ENCODE measurements around the gene EEIG1.

EEIG1 gene

GRCh38 chr9:127983847-127984289 is 3.1 kb upstream of the EEIG1 start:
- Histone ChIP-seq H3K36me3 (ENCODE audit: control insufficient read depth, insufficient read depth, low read length) (no peaks in the 10 kb centered on the region), H3K9me3 (ENCODE audit: control insufficient read depth, low read length) (no peaks in the 10 kb centered on the region), H3K27ac (ENCODE audit: insufficient read depth, low read length, poor library complexity, severe bottlenecking) (no peak overlapping the region), H3K4me1 (ENCODE audit: control insufficient read depth, insufficient read depth, low read length, poor library complexity, severe bottlenecking) (peaks cover 10% of the 10 kb centered on the region), H3K27me3 (replicated peaks; ENCODE audit: control insufficient read depth, insufficient read depth, low read length, poor library complexity, severe bottlenecking) (no peaks in the 10 kb centered on the region), H3K4me3 (ENCODE audit: insufficient read depth, low read depth, low read length, poor library complexity, severe bottlenecking) (no peak overlapping the region)
- no peak for DNase-seq

DNA sequence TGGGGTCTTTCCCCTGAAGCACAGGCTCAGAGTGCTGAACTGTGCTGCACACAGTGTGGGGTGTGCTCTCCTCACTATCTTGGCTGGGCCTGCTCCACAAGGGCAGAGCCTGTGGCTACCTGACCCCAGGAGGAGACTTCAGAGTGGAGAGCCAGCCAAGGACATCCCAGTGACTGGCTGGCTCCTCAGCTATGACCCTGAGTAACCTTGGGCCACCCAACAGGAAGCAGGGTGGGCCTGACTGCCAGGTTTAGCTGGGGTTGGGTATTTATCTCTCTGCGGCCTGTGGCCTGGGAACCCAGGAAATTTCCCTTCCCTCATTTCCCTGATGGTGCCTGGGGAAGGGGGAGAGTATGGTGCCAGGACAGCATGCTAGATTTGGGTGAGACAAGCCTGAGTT is 2.1 kb upstream of the EEIG1 start:
- Histone ChIP-seq H3K4me1 (ENCODE audit: control insufficient read depth, insufficient read depth, low read length, poor library complexity, severe bottlenecking) (peaks cover 12% of the 10 kb centered on the region), H3K27ac (ENCODE audit: insufficient read depth, low read length, poor library complexity, severe bottlenecking) (no peak overlapping the region), H3K27me3 (replicated peaks; ENCODE audit: control insufficient read depth, insufficient read depth, low read length, poor library complexity, severe bottlenecking) (no peaks in the 10 kb centered on the region), H3K9me3 (ENCODE audit: control insufficient read depth, low read length) (no peaks in the 10 kb centered on the region), H3K4me3 (ENCODE audit: insufficient read depth, low read depth, low read length, poor library complexity, severe bottlenecking) (no peak overlapping the region), H3K36me3 (ENCODE audit: control insufficient read depth, insufficient read depth, low read length) (no peaks in the 10 kb centered on the region)
- no peak for DNase-seq

DNA sequence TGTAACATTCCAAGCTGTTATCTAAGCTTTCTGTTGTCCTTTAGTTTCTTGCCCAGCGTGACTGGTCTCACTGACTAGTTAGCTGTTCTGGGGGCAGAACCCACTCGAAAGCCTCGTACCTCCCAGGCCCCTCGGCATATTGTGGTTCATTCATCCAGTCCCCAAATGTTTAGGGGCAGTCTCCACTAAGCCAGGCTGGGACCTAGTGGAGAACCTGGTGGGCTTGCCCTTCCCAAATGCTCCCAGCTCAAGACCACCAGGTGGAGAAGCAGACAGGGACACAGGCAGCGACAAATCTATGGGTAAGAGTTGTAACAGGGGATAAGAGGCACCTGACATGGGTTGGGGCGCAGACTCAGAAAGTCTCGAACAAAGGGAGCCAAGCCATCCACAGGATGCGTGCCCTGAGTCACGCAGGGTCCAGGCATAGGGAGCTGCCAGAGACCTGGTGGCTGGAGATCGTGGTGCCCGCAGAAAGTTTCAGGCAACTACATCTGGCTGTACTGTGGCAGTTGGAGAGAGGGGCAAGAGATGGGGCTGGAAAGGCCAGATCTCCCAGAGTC is 851 bp upstream of the EEIG1 start:
- no peaks in the 10 kb centered on the region for H3K36me3 ChIP-seq (ENCODE audit: control insufficient read depth, insufficient read depth, low read length)
- H3K4me3 ChIP-seq (ENCODE audit: insufficient read depth, low read depth, low read length, poor library complexity, severe bottlenecking), result peak overlapping the region; percentile 44
- H3K27ac ChIP-seq (ENCODE audit: insufficient read depth, low read length, poor library complexity, severe bottlenecking), result peak overlapping the region; percentile 66
- H3K27me3 ChIP-seq (replicated peaks; ENCODE audit: control insufficient read depth, insufficient read depth, low read length, poor library complexity, severe bottlenecking), result no peaks in the 10 kb centered on the region
- H3K4me1 ChIP-seq (ENCODE audit: control insufficient read depth, insufficient read depth, low read length, poor library complexity, severe bottlenecking), result peaks cover 25% of the 10 kb centered on the region
- DNase-seq, result no peak
- H3K9me3 ChIP-seq (ENCODE audit: control insufficient read depth, low read length), result no peaks in the 10 kb centered on the region

DNA sequence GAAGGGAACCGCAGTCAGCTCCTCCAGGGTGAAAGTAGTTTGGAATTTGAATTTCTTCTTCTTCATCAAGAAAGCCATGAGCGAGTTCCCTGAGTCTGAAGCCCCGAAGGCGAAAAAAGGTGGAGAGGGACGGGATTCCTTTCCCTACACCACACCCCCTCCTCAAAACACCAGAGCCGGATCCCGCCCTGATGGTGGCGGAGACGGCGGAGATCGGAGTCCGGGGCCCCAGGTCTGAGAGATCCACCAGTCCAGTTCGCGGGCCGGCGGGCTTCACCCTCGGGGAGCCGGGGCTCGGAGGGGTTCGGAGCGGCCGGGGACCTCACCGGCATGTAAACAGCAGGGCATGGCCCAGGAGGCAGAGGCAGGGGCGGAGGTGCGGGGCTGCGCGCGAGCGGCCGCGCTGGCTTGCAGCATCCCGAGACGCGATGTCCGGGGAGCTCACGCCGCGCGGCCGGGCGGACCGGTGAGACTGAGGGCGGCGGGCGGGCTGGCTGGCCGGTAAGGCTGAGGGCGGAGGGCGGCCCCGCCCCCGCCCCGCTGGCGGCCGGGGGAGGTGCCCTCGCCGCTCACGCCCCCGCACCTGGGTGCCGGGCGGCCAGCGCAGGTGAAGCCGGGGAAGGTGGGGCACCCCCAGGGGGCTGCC is 606 bp downstream of the EEIG1 start:
- Histone ChIP-seq H3K36me3 (ENCODE audit: control insufficient read depth, insufficient read depth, low read length) (no peaks in the 10 kb centered on the region), H3K27ac (ENCODE audit: insufficient read depth, low read length, poor library complexity, severe bottlenecking) (peak overlapping the region; percentile 90), H3K4me3 (ENCODE audit: insufficient read depth, low read depth, low read length, poor library complexity, severe bottlenecking) (peak overlapping the region; percentile 87), H3K27me3 (replicated peaks; ENCODE audit: control insufficient read depth, insufficient read depth, low read length, poor library complexity, severe bottlenecking) (no peaks in the 10 kb centered on the region), H3K9me3 (ENCODE audit: control insufficient read depth, low read length) (no peaks in the 10 kb centered on the region), H3K4me1 (ENCODE audit: control insufficient read depth, insufficient read depth, low read length, poor library complexity, severe bottlenecking) (peaks cover 39% of the 10 kb centered on the region)
- peak in 2 of 3 donors; percentile 45 to 49 for DNase-seq

- Histone ChIP-seq H3K36me3 (ENCODE audit: control insufficient read depth, insufficient read depth, low read length) (peaks cover 3% of the 10 kb centered on the region), H3K27me3 (replicated peaks; ENCODE audit: control insufficient read depth, insufficient read depth, low read length, poor library complexity, severe bottlenecking) (no peaks in the 10 kb centered on the region), H3K4me3 (ENCODE audit: insufficient read depth, low read depth, low read length, poor library complexity, severe bottlenecking) (peak overlapping the region; percentile 87), H3K4me1 (ENCODE audit: control insufficient read depth, insufficient read depth, low read length, poor library complexity, severe bottlenecking) (peaks cover 46% of the 10 kb centered on the region), H3K27ac (ENCODE audit: insufficient read depth, low read length, poor library complexity, severe bottlenecking) (peak overlapping the region; percentile 90), H3K9me3 (ENCODE audit: control insufficient read depth, low read length) (no peaks in the 10 kb centered on the region)
- no peak for DNase-seq
These were observed 1.3 kb downstream of the EEIG1 start for GRCh38 chr9:127979333-127980059.

- no peak for DNase-seq
- Histone ChIP-seq H3K4me3 (ENCODE audit: insufficient read depth, low read depth, low read length, poor library complexity, severe bottlenecking) (peak overlapping the region; percentile 87), H3K9me3 (ENCODE audit: control insufficient read depth, low read length) (no peaks in the 10 kb centered on the region), H3K36me3 (ENCODE audit: control insufficient read depth, insufficient read depth, low read length) (peaks cover 3% of the 10 kb centered on the region), H3K27ac (ENCODE audit: insufficient read depth, low read length, poor library complexity, severe bottlenecking) (peak overlapping the region; percentile 90), H3K27me3 (replicated peaks; ENCODE audit: control insufficient read depth, insufficient read depth, low read length, poor library complexity, severe bottlenecking) (no peaks in the 10 kb centered on the region), H3K4me1 (ENCODE audit: control insufficient read depth, insufficient read depth, low read length, poor library complexity, severe bottlenecking) (peaks cover 51% of the 10 kb centered on the region)
These were observed 1.8 kb downstream of the EEIG1 start for GRCh38 chr9:127979015-127979332.

DNA sequence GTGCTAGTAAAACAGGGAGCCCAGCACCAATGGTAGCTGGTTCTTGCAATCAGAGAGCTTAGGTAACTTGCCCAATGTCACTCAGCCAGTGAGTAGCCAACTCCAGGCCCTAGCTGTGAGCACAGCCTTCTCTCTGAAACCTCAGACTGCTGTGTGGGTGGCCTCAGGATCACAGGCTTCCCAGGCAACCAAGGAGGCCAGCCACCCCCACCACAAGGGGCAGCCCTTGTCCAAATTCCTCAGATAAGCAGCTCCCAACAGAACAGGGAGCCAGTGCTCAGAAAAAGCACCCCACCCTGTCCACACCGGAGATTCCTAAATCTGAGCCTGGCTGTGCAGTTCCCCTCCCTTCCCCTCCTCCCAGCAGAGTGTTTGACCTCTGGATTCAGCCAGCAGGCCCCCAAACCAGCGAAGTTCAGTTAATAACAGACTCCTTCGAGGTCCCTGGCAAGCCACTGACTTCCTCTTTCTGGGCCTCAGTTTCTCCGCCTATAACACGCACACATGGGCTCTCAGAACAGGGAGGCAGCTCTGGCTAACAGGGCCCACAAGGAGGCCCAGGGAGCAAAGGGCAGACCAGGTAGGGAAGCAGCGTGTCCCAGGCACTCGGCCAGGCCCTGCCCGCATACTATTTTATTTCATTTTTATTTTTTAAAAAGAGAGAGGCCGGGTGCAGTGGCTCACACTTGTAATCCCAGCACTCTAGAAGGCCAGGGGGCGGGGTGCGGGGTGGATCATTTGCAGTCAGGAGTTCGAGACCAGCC is 2.7 kb downstream of the EEIG1 start:
- Histone ChIP-seq H3K27ac (ENCODE audit: insufficient read depth, low read length, poor library complexity, severe bottlenecking) (peak overlapping the region; percentile 90), H3K36me3 (ENCODE audit: control insufficient read depth, insufficient read depth, low read length) (peaks cover 3% of the 10 kb centered on the region), H3K4me3 (ENCODE audit: insufficient read depth, low read depth, low read length, poor library complexity, severe bottlenecking) (peak overlapping the region; percentile 87), H3K4me1 (ENCODE audit: control insufficient read depth, insufficient read depth, low read length, poor library complexity, severe bottlenecking) (peaks cover 59% of the 10 kb centered on the region), H3K9me3 (ENCODE audit: control insufficient read depth, low read length) (no peaks in the 10 kb centered on the region), H3K27me3 (replicated peaks; ENCODE audit: control insufficient read depth, insufficient read depth, low read length, poor library complexity, severe bottlenecking) (no peaks in the 10 kb centered on the region)
- DNase-seq, result no peak

DNA sequence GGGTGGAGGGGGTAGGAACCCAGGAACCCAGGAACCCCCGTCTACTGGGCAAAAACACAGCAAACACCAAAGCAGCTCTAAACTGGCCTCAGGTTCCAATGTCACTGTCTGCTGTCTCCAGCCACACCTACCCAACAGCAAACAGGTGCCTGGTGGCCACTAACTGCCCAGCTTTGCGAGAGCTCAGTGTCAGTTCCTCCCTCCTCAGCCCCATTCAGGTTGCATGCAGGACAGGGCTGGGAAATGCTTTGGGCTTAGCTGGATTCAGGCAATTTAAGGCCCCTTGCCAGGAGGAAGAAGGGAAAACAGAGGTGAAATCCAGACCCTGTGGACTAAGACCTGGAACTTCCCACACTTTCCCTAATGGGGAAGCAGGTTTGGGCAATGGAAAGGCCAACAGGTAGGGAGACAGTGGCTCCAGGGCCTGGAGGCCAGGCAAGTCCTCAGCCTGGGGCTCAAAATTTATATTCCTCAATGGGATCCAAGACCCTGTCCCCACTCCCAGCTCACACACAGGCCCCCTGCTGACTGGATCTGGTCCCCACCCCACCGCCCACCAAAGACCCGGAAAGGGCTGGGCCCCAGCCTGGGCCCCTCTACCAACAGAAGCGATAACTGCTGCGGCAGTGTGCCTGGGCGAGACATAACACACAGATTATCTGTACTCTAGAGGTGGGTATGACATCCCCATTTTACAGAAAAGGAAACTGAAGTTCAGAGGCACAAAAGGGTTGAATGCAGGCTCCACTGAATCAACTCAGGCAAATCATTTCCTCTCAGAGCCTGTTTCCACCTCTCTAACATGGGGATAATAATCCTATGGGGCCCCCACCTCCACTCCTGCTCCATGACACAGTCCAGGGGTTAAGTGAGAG is 3.5 kb downstream of the EEIG1 start:
- H3K27me3 ChIP-seq (replicated peaks; ENCODE audit: control insufficient read depth, insufficient read depth, low read length, poor library complexity, severe bottlenecking), result no peaks in the 10 kb centered on the region
- H3K4me3 ChIP-seq (ENCODE audit: insufficient read depth, low read depth, low read length, poor library complexity, severe bottlenecking), result peak overlapping the region; percentile 87
- no peak for DNase-seq
- no peaks in the 10 kb centered on the region for H3K9me3 ChIP-seq (ENCODE audit: control insufficient read depth, low read length)
- peaks cover 3% of the 10 kb centered on the region for H3K36me3 ChIP-seq (ENCODE audit: control insufficient read depth, insufficient read depth, low read length)
- peak overlapping the region; percentile 90 for H3K27ac ChIP-seq (ENCODE audit: insufficient read depth, low read length, poor library complexity, severe bottlenecking)
- H3K4me1 ChIP-seq (ENCODE audit: control insufficient read depth, insufficient read depth, low read length, poor library complexity, severe bottlenecking), result peaks cover 64% of the 10 kb centered on the region

- peak in 2 of 3 donors; percentile 49 to 62 for DNase-seq
- H3K4me3 ChIP-seq (ENCODE audit: insufficient read depth, low read depth, low read length, poor library complexity, severe bottlenecking), result peak overlapping the region; percentile 87
These were observed 4.3 kb downstream of the EEIG1 start for GRCh38 chr9:127976498-127976897.

More at GRCh38 chr9:127976498-127976897, 4.3 kb downstream of the EEIG1 start:
- peaks cover 68% of the 10 kb centered on the region for H3K4me1 ChIP-seq (ENCODE audit: control insufficient read depth, insufficient read depth, low read length, poor library complexity, severe bottlenecking)
- H3K9me3 ChIP-seq (ENCODE audit: control insufficient read depth, low read length), result no peaks in the 10 kb centered on the region
- peaks cover 3% of the 10 kb centered on the region for H3K36me3 ChIP-seq (ENCODE audit: control insufficient read depth, insufficient read depth, low read length)
- no peaks in the 10 kb centered on the region for H3K27me3 ChIP-seq (replicated peaks; ENCODE audit: control insufficient read depth, insufficient read depth, low read length, poor library complexity, severe bottlenecking)
- H3K27ac ChIP-seq (ENCODE audit: insufficient read depth, low read length, poor library complexity, severe bottlenecking), result peak overlapping the region; percentile 90
